ENCODE data around the gene PLXNA2.

- TF ChIP-seq CTCF (conservative IDR thresholded peaks at IDR 0.05; ENCODE audit: low read length) (no peak), EZH2phosphoT487 (IDR thresholded peaks at IDR 0.05; ENCODE audit: borderline replicate concordance, low read depth, low read length) (no peak)
Measured at GRCh38 chr1:208288495-208288894, 44.3 kb upstream of the PLXNA2 start.

All from OCI-LY7 (cell line).